CD4-positive, CD25-positive, alpha-beta regulatory T cell (primary cell): ENCODE results near the gene ATF7IP. TPM values are rescaled to one million over a fixed set of nuclear protein-coding genes. Genes with fewer than 3 reads are reported as not detected.
"Not testable (repeated sequence)": the region's sequence is repeated elsewhere in the genome, so short reads cannot be mapped to it uniquely, and the experiment has no call there.

ENCODE experiments used
- ATAC-seq, 2 donors: fragments of 150-1000 bp; cut with Tn5 transposase; one replicate each; pipeline ENCODE4 v1.10.0; 2021; ENCODE audit warnings: low read depth in 2 of 2, moderate number of reproducible peaks in 2 of 2, moderate library complexity in 1 of 2
- DNase-seq, 3 donors: peaks; one replicate each; pipeline versions ENCODE4 v3.0.0 to v3.0.0-alpha.2; 2012 to 2022; ENCODE audit warnings: mixed read lengths in 1 of 3
- H3K27ac ChIP-seq: one replicate; pipeline ENCODE4 v1.7.0; 2013; ENCODE audit warnings: mild to moderate bottlenecking, low read length; ENCODE audit not compliant: insufficient read depth, poor library complexity, severe bottlenecking
- H3K27me3 ChIP-seq: one replicate; pipeline ENCODE4 v1.7.0; 2013; ENCODE audit warnings: low read length; ENCODE audit not compliant: control insufficient read depth, insufficient read depth
- H3K36me3 ChIP-seq: one replicate; pipeline ENCODE4 v1.7.0; 2013; ENCODE audit warnings: mild to moderate bottlenecking, low read length, moderate library complexity; ENCODE audit not compliant: control insufficient read depth, insufficient read depth
- H3K4me1 ChIP-seq: 2 replicates; pipeline ENCODE4 v1.7.0; 2013; ENCODE audit warnings: mild to moderate bottlenecking, low read length; ENCODE audit not compliant: insufficient read depth, control insufficient read depth, poor library complexity, severe bottlenecking
- H3K4me3 ChIP-seq: one replicate; pipeline ENCODE4 v1.7.0; 2013; ENCODE audit warnings: low read depth, mild to moderate bottlenecking, low read length, moderate library complexity
- H3K9me3 ChIP-seq, 2 experiments: 1 replicate in 1 of 2; 2 replicates in 1 of 2; pipeline ENCODE4 v1.7.0; 2013; ENCODE audit warnings: low read length in 2 of 2, mild to moderate bottlenecking in 1 of 2, moderate library complexity in 1 of 2; ENCODE audit not compliant: control insufficient read depth in 2 of 2
- H3K27ac Mint-ChIP-seq, 3 donors: one replicate each; pipeline ENCODE4 v1.8.0; 2020 to 2022; ENCODE audit warnings: mild to moderate bottlenecking in 3 of 3, mixed read lengths in 3 of 3, moderate library complexity in 2 of 3
- H3K27me3 Mint-ChIP-seq: one replicate; pipeline ENCODE4 v1.8.0; 2022; ENCODE audit warnings: mild to moderate bottlenecking, mixed read lengths
- H3K36me3 Mint-ChIP-seq: one replicate; pipeline ENCODE4 v1.8.0; 2020; ENCODE audit warnings: mixed read lengths
- H3K4me1 Mint-ChIP-seq, 4 donors: one replicate each; pipeline ENCODE4 v1.8.0; 2020 to 2022; ENCODE audit warnings: mixed read lengths in 4 of 4, mild to moderate bottlenecking in 1 of 4
- H3K4me3 Mint-ChIP-seq, 4 donors: one replicate each; pipeline ENCODE4 v1.8.0; 2020 to 2022; ENCODE audit warnings: mild to moderate bottlenecking in 4 of 4, mixed read lengths in 4 of 4, moderate library complexity in 3 of 4
- H3K9me3 Mint-ChIP-seq, 7 donors: one replicate each; pipeline ENCODE4 v1.8.0; 2020 to 2022; ENCODE audit warnings: mixed read lengths in 7 of 7, mild to moderate bottlenecking in 3 of 7, moderate library complexity in 2 of 7
- polyA plus RNA-seq, 4 donors: library from polyadenylated mRNA; unstranded; fragments of 300-500 nt; fragmentation: Illumina TruSeq; gene quantifications; one replicate each; pipeline ENCODE4 v1.2.3, GENCODE V29; 2021
- total RNA-seq: library from RNA; stranded (reverse); gene quantifications from one replicate; pipeline ENCODE4 v1.2.3, GENCODE V29; 2022

ATF7IP gene
- total and polyA plus RNA-seq, 5 donors from 2014 or later = 83.9 to 175 (median 101) TPM

- H3K9me3 Mint-ChIP-seq = peaks cover 1 to 27% (median 8%) of the 10 kb centered on the region in 7 donors
- H3K27ac ChIP-seq = no peak overlapping the region
Measured at GRCh38 chr12:14332482-14332881, 33.0 kb upstream of the ATF7IP start.

GRCh38 chr12:14340371-14340770 lies 25.1 kb upstream of the ATF7IP start:
- H3K27ac ChIP-seq = no peak overlapping the region
- Mint-ChIP-seq H3K27me3 (no peaks in the 10 kb centered on the region), H3K27ac (no peak overlapping the region), H3K4me1 (no peaks in the 10 kb centered on the region), H3K9me3 (peaks cover 5 to 37% (median 12%) of the 10 kb centered on the region in 7 donors), H3K36me3 (peaks cover 11% of the 10 kb centered on the region), H3K4me3 (no peak overlapping the region)
- no peaks in the 10 kb centered on the region for H3K36me3 ChIP-seq
- ATAC-seq (no peak), DNase-seq (no peak)
- H3K4me3 ChIP-seq = no peak overlapping the region
- peaks cover 8 to 17% of the 10 kb centered on the region in 2 experiments for H3K9me3 ChIP-seq
- H3K4me1 ChIP-seq = no peaks in the 10 kb centered on the region
- no peaks in the 10 kb centered on the region for H3K27me3 ChIP-seq

More at GRCh38 chr12:14332482-14332881, 33.0 kb upstream of the ATF7IP start:
- no peaks in the 10 kb centered on the region for H3K27me3 ChIP-seq
- Mint-ChIP-seq H3K27ac (no peak overlapping the region), H3K4me1 (no peaks in the 10 kb centered on the region), H3K36me3 (peaks cover 4% of the 10 kb centered on the region), H3K4me3 (no peak overlapping the region), H3K27me3 (peaks cover 5% of the 10 kb centered on the region)
- DNase-seq (no peak), ATAC-seq (no peak)
- H3K36me3 ChIP-seq = no peaks in the 10 kb centered on the region
- peaks cover 1 to 16% of the 10 kb centered on the region in 2 experiments for H3K9me3 ChIP-seq
- H3K4me3 ChIP-seq = no peak overlapping the region
- H3K4me1 ChIP-seq = no peaks in the 10 kb centered on the region

GRCh38 chr12:14351524-14351923 lies 14.0 kb upstream of the ATF7IP start:
- H3K9me3 ChIP-seq = peaks cover 11 to 22% of the 10 kb centered on the region in 2 experiments
- not testable (repeated sequence) for H3K4me1 Mint-ChIP-seq, H3K27ac Mint-ChIP-seq, DNase-seq, H3K4me3 ChIP-seq, H3K4me3 Mint-ChIP-seq, H3K27me3 Mint-ChIP-seq, H3K27ac ChIP-seq, H3K4me1 ChIP-seq, H3K27me3 ChIP-seq, H3K36me3 ChIP-seq, ATAC-seq
- peaks cover 15% of the 10 kb centered on the region for H3K36me3 Mint-ChIP-seq
- peaks cover 3 to 35% (median 16%) of the 10 kb centered on the region in 7 donors for H3K9me3 Mint-ChIP-seq

GRCh38 chr12:14352066-14352465 lies 13.4 kb upstream of the ATF7IP start:
- H3K36me3 ChIP-seq, H3K27ac Mint-ChIP-seq, ATAC-seq, H3K4me1 Mint-ChIP-seq, DNase-seq, H3K27me3 ChIP-seq, H3K4me3 ChIP-seq, H3K27ac ChIP-seq, H3K4me1 ChIP-seq, H3K4me3 Mint-ChIP-seq, H3K27me3 Mint-ChIP-seq: not testable (repeated sequence)
- peaks cover 15% of the 10 kb centered on the region for H3K36me3 Mint-ChIP-seq
- peaks cover 3 to 35% (median 16%) of the 10 kb centered on the region in 7 donors for H3K9me3 Mint-ChIP-seq
- peaks cover 11 to 22% of the 10 kb centered on the region in 2 experiments for H3K9me3 ChIP-seq

GRCh38 chr12:14354665-14355064 lies 10.8 kb upstream of the ATF7IP start:
- H3K27me3 Mint-ChIP-seq, H3K27me3 ChIP-seq, H3K4me1 ChIP-seq, DNase-seq, H3K4me3 Mint-ChIP-seq, H3K27ac Mint-ChIP-seq, H3K4me1 Mint-ChIP-seq, ATAC-seq, H3K36me3 ChIP-seq, H3K27ac ChIP-seq, H3K4me3 ChIP-seq: not testable (repeated sequence)
- H3K9me3 ChIP-seq = peaks cover 11 to 22% of the 10 kb centered on the region in 2 experiments
- peaks cover 1 to 35% (median 16%) of the 10 kb centered on the region in 7 donors for H3K9me3 Mint-ChIP-seq
- H3K36me3 Mint-ChIP-seq = peaks cover 11% of the 10 kb centered on the region

- no peak overlapping the region for H3K27ac Mint-ChIP-seq
- peaks cover 3% of the 10 kb centered on the region for H3K36me3 Mint-ChIP-seq
- ATAC-seq (no peak), DNase-seq (no peak)
- no peaks in the 10 kb centered on the region for H3K27me3 Mint-ChIP-seq
- Histone ChIP-seq H3K4me1 (no peaks in the 10 kb centered on the region), H3K27me3 (no peaks in the 10 kb centered on the region), H3K4me3 (no peak overlapping the region), H3K36me3 (no peaks in the 10 kb centered on the region), H3K9me3 (peaks cover 0 to 11% of the 10 kb centered on the region in 2 experiments), H3K27ac (no peak overlapping the region)
- peaks cover 0 to 23% (median 8%) of the 10 kb centered on the region in 7 donors for H3K9me3 Mint-ChIP-seq
- H3K4me1 Mint-ChIP-seq = peaks cover 0 to 2% (median 0%) of the 10 kb centered on the region in 4 donors
- no peak overlapping the region for H3K4me3 Mint-ChIP-seq
Measured at GRCh38 chr12:14356147-14356546, 9.3 kb upstream of the ATF7IP start.

- H3K36me3 ChIP-seq = no peaks in the 10 kb centered on the region
- no peak for ATAC-seq
- H3K9me3 ChIP-seq = no peaks in the 10 kb centered on the region
- H3K27ac Mint-ChIP-seq = no peak overlapping the region
- H3K4me3 Mint-ChIP-seq = no peak overlapping the region
- H3K4me3 ChIP-seq = no peak overlapping the region
- DNase-seq = no peak
- H3K27me3 ChIP-seq = no peaks in the 10 kb centered on the region
- H3K36me3 Mint-ChIP-seq = peaks cover 3% of the 10 kb centered on the region
- H3K4me1 Mint-ChIP-seq = peaks cover 0 to 5% (median 5%) of the 10 kb centered on the region in 4 donors
- no peak overlapping the region for H3K27ac ChIP-seq
- H3K9me3 Mint-ChIP-seq = peaks cover 0 to 11% (median 8%) of the 10 kb centered on the region in 7 donors
- no peaks in the 10 kb centered on the region for H3K27me3 Mint-ChIP-seq
- no peaks in the 10 kb centered on the region for H3K4me1 ChIP-seq
Measured at GRCh38 chr12:14357486-14357885, 8.0 kb upstream of the ATF7IP start.

GRCh38 chr12:14362352-14362751 lies 3.1 kb upstream of the ATF7IP start:
- Mint-ChIP-seq H3K36me3 (peaks cover 7% of the 10 kb centered on the region), H3K4me3 (peak overlapping the region in 2 of 4 donors; percentile 10 to 84), H3K4me1 (peaks cover 14 to 33% (median 23%) of the 10 kb centered on the region in 4 donors), H3K9me3 (peaks cover 0 to 3% (median 0%) of the 10 kb centered on the region in 7 donors), H3K27me3 (peaks cover 16% of the 10 kb centered on the region), H3K27ac (peak overlapping the region in 2 of 3 donors; percentile 67 to 85)
- Histone ChIP-seq H3K27me3 (no peaks in the 10 kb centered on the region), H3K4me1 (peaks cover 15% of the 10 kb centered on the region), H3K9me3 (no peaks in the 10 kb centered on the region), H3K27ac (no peak overlapping the region), H3K4me3 (no peak overlapping the region), H3K36me3 (no peaks in the 10 kb centered on the region)
- ATAC-seq = no peak
- DNase-seq = no peak
